Fibroblast of lung (primary cell): ENCODE data around the gene NSUN2. TPM values are rescaled to one million over a fixed set of nuclear protein-coding genes. Genes with fewer than 3 reads are reported as not detected.

Source experiments
- DNase-seq, 2 donors: peaks; one replicate each; pipeline versions ENCODE4 v3.0.0 to v3.0.0-alpha.2; 2010; ENCODE audit warnings: low read depth in 2 of 2
- H2AFZ ChIP-seq: 2 replicates; pipeline ENCODE4 v1.5.1; 2012; ENCODE audit warnings: low read length, control low read depth, inconsistent platforms
- H3K27ac ChIP-seq: 2 replicates; pipeline ENCODE4 v1.5.1; 2011; ENCODE audit warnings: low read length, control low read depth; ENCODE audit not compliant: insufficient read depth
- H3K27me3 ChIP-seq: 2 replicates; pipeline ENCODE4 v1.5.1; 2011; ENCODE audit warnings: mild to moderate bottlenecking, low read length; ENCODE audit not compliant: control insufficient read depth, insufficient read depth
- H3K36me3 ChIP-seq: 2 replicates; pipeline ENCODE4 v1.5.1; 2011; ENCODE audit warnings: low read length; ENCODE audit not compliant: control insufficient read depth, insufficient read depth
- H3K4me1 ChIP-seq: 2 replicates; pipeline ENCODE4 v1.5.1; 2011; ENCODE audit warnings: low read length; ENCODE audit not compliant: control insufficient read depth, insufficient read depth; ENCODE audit errors: extremely low read depth
- H3K4me2 ChIP-seq: 2 replicates; pipeline ENCODE4 v1.5.1; 2011; ENCODE audit warnings: low read length, control low read depth; ENCODE audit not compliant: insufficient read depth; ENCODE audit errors: extremely low read depth
- H3K4me3 ChIP-seq, 4 experiments: fragments of 200-600 bp in 1 of 4; sonication (generic) in 1 of 4; replicated peaks in 1 of 4; 2 replicates each; pipeline ENCODE4 v1.5.1; 2011 to 2016; ENCODE audit warnings: low read length in 4 of 4, low read depth in 3 of 4, mild to moderate bottlenecking in 3 of 4, control low read depth in 2 of 4, inconsistent platforms in 1 of 4, mixed read lengths in 1 of 4; ENCODE audit not compliant: insufficient read depth in 1 of 4; ENCODE audit errors: control extremely low read depth in 1 of 4
- H3K79me2 ChIP-seq: 2 replicates; pipeline ENCODE4 v1.5.1; 2012; ENCODE audit warnings: mild to moderate bottlenecking, low read length, inconsistent platforms; ENCODE audit not compliant: control insufficient read depth, insufficient read depth
- H3K9ac ChIP-seq: 2 replicates; pipeline ENCODE4 v1.5.1; 2011; ENCODE audit warnings: mild to moderate bottlenecking, low read length, control low read depth; ENCODE audit not compliant: insufficient read depth
- H3K9me3 ChIP-seq: 2 replicates; pipeline ENCODE4 v1.5.1; 2012; ENCODE audit warnings: low read depth, low read length; ENCODE audit not compliant: control insufficient read depth, insufficient read depth
- H4K20me1 ChIP-seq: 2 replicates; pipeline ENCODE4 v1.5.1; 2011; ENCODE audit warnings: low read length; ENCODE audit not compliant: control insufficient read depth, insufficient read depth; ENCODE audit errors: extremely low read depth
- EZH2 ChIP-seq: IDR thresholded peaks from 2 replicates; pipeline ENCODE4 v1.5.1; 2012; ENCODE audit warnings: low read length, control low read depth, mild to moderate bottlenecking; ENCODE audit errors: missing control alignments
- polyA plus RNA-seq, 2 donors: library from polyadenylated mRNA; depleted of rRNA in 1 of 2; stranded (reverse) in 1 of 2; unstranded in 1 of 2; fragments of >200 nt; gene quantifications; 2 replicates each; pipeline ENCODE4 v1.2.1, GENCODE V29; 2011 to 2012; ENCODE audit warnings: missing spikeins in 1 of 2
- total RNA-seq: library from RNA; depleted of rRNA; stranded (reverse); fragments of >200 nt; gene quantifications from 2 replicates; pipeline ENCODE4 v1.2.1, GENCODE V29; 2014
- TF ChIP-seq, protein P1 (sequence below), 2 donors: IDR thresholded peaks in 1 of 2; conservative IDR thresholded peaks in 1 of 2; 1 replicate in 1 of 2; 2 replicates in 1 of 2; pipeline ENCODE4 v1.5.1; 2011 to 2012; ENCODE audit warnings: low read length in 2 of 2, control low read depth in 1 of 2, inconsistent platforms in 1 of 2, low read depth in 1 of 2, mild to moderate bottlenecking in 1 of 2

The NSUN2 gene
- total and polyA plus RNA-seq, 2 donors (not counting 1 experiment from before 2014, with no cell fraction given): 40.2 to 43.6 TPM

DNA sequence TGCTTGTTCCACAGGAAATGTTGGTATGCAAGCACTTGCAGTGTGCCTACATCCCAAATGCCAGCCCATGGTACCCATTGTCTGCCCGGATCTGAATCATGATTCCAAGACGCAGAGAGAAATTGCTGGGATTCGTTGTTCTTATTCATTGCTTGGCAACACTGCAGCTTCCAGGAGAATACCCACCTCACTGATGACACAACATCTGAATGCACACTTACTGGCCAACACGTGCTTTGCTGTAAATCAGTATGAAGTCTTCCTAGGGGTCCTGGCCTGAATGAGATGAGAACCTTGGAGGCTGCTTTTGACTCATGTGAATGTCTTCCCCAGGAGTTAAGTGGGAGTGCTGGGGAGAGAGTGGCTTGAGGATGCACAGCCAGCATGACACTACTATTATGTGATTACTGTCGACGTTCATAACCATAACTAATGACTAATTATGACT is 12.0 kb upstream of the NSUN2 start:
- no peak overlapping the region for H3K4me2 ChIP-seq
- no peak overlapping the region for H3K9ac ChIP-seq
- H3K36me3 ChIP-seq: no peaks in the 10 kb centered on the region
- H3K4me3 ChIP-seq: no peak overlapping the region
- no peak overlapping the region for H2AFZ ChIP-seq
- DNase-seq: peak in 1 of 2 donors; percentile 67
- H3K4me1 ChIP-seq: no peaks in the 10 kb centered on the region
- no peaks in the 10 kb centered on the region for H4K20me1 ChIP-seq
- H3K9me3 ChIP-seq: no peaks in the 10 kb centered on the region
- no peaks in the 10 kb centered on the region for H3K27me3 ChIP-seq
- TF ChIP-seq, protein P1, sequence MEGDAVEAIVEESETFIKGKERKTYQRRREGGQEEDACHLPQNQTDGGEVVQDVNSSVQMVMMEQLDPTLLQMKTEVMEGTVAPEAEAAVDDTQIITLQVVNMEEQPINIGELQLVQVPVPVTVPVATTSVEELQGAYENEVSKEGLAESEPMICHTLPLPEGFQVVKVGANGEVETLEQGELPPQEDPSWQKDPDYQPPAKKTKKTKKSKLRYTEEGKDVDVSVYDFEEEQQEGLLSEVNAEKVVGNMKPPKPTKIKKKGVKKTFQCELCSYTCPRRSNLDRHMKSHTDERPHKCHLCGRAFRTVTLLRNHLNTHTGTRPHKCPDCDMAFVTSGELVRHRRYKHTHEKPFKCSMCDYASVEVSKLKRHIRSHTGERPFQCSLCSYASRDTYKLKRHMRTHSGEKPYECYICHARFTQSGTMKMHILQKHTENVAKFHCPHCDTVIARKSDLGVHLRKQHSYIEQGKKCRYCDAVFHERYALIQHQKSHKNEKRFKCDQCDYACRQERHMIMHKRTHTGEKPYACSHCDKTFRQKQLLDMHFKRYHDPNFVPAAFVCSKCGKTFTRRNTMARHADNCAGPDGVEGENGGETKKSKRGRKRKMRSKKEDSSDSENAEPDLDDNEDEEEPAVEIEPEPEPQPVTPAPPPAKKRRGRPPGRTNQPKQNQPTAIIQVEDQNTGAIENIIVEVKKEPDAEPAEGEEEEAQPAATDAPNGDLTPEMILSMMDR (conservative IDR thresholded peaks at IDR 0.05 in 1 of 2, IDR thresholded peaks at IDR 0.05 in 1 of 2; ENCODE audit: low read depth in 1 of 2, low read length in 2 of 2): no peak
- no peak for TF ChIP-seq EZH2
- H3K79me2 ChIP-seq: peaks cover 5% of the 10 kb centered on the region
- no peak overlapping the region for H3K27ac ChIP-seq

DNA sequence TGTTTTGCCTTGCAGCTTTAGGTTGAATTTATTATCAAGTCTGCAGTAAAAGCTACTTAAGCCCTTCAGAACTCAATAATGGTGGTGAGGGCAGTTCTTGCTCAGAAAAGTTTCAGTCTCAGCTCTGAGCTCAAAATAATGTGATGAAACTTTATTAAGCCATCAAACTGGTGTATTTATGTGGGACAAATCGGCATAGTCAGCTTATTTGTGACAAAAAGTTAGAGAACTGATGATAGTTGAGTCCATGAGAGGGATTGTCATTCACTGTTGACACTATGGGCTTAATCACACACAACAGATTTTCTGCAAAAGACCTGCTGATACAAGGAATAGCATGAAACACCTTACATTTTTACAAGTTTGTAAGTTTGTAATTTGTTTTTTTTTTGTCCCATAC is 9.8 kb upstream of the NSUN2 start:
- DNase-seq: no peak
- H2AFZ ChIP-seq: no peak overlapping the region
- no peaks in the 10 kb centered on the region for H3K9me3 ChIP-seq
- H3K4me3 ChIP-seq: no peak overlapping the region
- H3K79me2 ChIP-seq: peaks cover 6% of the 10 kb centered on the region
- H3K4me1 ChIP-seq: no peaks in the 10 kb centered on the region
- no peak overlapping the region for H3K4me2 ChIP-seq
- no peaks in the 10 kb centered on the region for H3K36me3 ChIP-seq
- no peaks in the 10 kb centered on the region for H3K27me3 ChIP-seq
- no peaks in the 10 kb centered on the region for H4K20me1 ChIP-seq
- no peak overlapping the region for H3K9ac ChIP-seq
- no peak for TF ChIP-seq EZH2
- TF ChIP-seq, protein P1 (conservative IDR thresholded peaks at IDR 0.05 in 1 of 2, IDR thresholded peaks at IDR 0.05 in 1 of 2; ENCODE audit: low read depth in 1 of 2, low read length in 2 of 2): no peak
- H3K27ac ChIP-seq: no peak overlapping the region

DNA sequence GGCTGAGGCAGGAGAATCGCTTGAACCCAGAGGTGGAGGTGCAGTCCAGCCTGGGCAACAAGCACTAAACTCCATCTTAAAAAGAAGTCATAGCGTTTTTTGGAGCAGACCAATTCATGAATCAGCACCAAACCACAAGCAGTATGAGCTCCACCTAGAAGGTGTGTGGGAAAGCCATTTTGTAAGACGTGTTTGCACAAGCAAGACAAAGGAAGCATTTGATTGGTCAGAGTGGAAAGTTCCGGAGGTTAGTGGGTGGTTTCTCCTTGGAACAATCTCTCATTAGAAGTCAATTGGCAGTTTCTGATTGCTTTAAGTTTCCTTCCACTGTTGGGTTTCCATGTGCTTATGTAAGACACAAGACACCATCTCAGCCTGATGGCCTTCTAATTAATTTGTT is 5.4 kb upstream of the NSUN2 start:
- DNase-seq: no peak
- Histone ChIP-seq H2AFZ (no peak overlapping the region), H3K79me2 (peaks cover 41% of the 10 kb centered on the region), H3K4me1 (peaks cover 2% of the 10 kb centered on the region), H3K27ac (no peak overlapping the region), H3K9ac (no peak overlapping the region), H4K20me1 (no peaks in the 10 kb centered on the region), H3K9me3 (no peaks in the 10 kb centered on the region), H3K4me3 (no peak overlapping the region), H3K36me3 (no peaks in the 10 kb centered on the region), H3K4me2 (no peak overlapping the region), H3K27me3 (no peaks in the 10 kb centered on the region)
- TF ChIP-seq EZH2: no peak
- TF ChIP-seq, protein P1 (conservative IDR thresholded peaks at IDR 0.05 in 1 of 2, IDR thresholded peaks at IDR 0.05 in 1 of 2; ENCODE audit: low read depth in 1 of 2, low read length in 2 of 2): no peak
